ENCODE data around the gene HOXA13.

HOXA13 gene

DNA sequence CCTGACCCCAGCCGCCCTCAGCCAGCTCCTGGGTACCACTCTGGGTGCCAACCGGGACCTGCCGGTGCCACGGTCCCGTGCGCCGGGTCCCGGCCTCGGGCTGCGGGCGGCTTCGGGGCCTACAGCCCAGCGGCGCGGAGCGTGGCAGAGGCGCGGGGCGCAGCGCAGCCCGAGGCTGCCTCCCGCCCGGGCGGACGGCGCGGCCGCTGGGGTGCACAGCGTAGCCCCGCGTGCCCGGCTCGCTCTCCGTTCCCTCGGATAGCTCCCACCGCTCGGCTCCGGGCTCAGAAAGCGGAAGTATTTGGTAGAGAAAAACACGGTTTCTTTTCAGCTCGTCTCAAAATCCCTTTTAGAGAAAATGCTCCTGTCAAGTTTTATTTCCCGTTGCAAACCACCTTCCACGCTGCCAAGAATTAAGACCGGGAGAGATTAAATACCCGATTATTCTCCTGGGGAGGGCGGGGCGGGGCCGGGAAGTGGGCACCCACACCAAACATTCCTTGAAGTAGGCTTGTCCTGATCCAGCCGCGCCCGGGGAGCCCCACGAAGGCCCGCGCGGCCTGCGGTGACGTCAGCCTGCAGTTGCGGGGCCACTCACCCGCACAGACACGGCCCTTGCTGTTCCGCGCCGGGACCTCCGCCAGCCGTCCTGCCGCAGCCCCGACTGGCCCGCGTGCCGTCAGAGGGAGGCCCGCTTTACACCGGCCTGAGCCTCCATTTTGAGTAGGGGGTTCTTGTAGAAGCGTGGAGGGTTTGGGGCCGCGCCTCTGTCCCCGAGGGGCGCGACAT, 7.2 kb downstream of the HOXA13 start:
- DNase-seq (ENCODE audit: low spot score), result no peak

DNA sequence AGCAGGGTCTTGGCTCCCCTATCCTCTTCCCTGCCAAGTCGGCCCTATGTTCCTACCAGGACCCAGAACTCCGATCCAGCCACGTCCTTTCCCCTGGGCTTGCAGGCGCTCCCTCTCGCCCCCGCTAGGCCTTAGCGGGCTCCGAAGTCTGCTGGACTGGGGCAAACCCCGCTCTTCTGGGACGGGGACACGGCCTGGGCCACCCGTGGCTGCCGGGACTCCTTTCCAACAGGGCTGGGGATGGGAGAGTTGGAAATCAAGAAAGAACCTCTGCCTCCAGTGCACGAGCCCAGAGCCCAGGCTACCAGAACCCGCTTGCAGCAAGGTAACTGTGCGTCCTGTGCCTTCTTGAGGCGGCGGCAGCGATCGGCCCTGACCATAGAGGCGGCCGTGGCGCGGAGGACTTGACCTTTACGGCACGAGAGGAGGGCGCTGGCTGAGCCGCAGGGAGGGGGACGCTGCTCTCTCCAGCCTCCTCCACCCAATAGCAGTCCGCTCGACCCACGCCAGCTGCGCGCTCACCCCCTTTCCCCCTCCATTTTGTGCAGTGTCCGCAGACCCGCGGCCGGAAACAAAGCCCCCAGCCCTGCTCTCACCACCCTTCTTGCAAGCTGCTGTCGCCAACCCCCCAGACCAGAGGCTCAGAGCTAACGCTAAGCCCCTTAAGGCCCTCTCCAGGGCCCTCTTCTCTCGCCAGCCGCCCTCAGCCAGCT, 7.9 kb downstream of the HOXA13 start:
- DNase-seq (ENCODE audit: low spot score), result no peak

GRCh38 chr7:27191161-27191731, 8.6 kb downstream of the HOXA13 start:
- no peak for DNase-seq (ENCODE audit: low spot score)

GRCh38 chr7:27189997-27190748, 9.7 kb downstream of the HOXA13 start:
- DNase-seq (ENCODE audit: low spot score), result no peak

GRCh38 chr7:27189295-27189996, 10.4 kb downstream of the HOXA13 start:
- DNase-seq (ENCODE audit: low spot score), result no peak

DNA sequence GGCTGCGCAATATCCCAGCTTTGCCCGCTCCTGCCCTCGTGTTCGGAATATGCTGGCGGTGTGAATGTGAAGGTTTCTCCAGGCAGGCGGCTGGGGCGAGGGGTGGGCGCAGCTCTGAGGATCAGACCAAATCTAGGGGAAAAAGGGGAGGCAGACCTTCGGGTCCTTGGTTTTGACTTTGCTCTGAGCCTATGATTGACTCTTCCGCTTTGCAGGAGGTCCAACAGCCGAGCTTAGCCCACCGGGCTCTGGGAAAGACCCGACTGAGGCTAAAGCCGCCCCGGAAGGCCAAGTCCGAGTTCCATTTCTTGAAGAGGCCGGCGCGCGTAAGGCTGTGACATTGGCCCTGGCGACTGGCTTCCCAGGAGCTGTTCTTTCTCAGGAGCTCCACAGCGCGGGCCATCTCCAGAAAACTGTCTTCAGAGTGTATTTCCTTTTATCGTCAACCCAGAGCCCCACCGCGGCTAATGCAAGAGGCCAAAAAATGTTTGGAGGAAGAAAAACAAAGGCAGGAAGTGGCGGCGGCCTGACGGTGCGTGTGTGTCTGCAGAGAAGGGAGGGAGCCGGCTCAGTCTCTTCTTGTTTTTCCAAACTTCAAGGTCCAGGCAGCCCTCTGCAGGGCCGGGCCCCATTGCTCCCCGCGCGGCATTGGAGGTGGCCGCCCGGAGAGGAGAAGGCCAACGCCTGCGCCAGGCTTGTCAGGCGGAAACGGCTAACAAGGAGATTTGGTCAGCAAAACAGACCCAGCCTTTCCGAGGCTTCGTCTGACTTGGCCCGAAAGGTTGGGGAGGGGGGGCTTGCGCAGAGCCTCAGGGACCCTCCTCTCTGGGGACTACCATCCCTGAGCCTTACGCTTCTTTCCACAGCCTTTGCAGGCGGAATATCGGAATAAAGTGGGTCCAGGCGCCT, 11.3 kb downstream of the HOXA13 start:
- no peak for DNase-seq (ENCODE audit: low spot score)

DNA sequence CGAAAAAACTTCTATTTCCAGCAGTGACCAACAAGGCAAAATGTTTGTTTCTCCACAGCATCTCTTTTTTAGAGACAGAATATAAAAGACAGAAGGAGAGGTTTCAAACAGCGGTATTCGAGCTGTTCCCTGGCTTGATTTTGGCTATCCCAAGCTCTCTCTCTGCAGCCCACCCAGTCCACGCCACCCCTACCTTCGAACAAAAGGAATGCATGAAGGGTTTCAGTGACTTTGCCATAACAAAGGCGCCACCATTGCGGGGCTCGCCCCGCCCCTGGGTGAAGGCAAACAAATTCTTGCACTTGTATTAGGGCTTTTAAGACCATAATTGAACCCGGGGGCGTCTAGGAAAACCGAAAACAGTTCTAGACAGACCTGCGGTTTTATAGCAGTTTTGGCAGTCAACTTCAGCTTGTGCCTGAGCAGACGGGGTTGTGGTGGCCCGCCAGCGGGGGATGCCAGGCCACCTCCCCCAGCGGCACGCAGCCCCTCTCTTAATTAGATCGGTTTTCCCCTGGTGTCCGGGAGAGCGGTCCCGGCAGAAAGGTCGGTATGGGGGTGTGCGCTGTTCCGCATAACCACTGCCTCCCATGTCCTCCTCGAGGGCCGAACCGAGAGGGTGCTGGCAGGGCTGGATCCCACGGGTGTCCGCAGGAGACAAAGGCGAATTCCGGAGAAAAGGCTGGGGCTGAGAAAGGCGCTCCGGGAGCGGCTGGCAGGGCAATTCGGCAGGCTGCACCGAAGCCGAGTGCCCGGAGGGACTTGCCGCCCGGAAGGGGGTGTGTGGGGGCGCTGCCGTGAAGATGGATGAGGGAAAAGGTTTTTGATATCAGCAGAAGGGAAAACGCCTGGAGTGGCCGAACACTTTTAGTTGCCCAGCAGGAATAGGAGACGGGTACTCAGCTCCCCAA, 12.2 kb downstream of the HOXA13 start:
- no peak for DNase-seq (ENCODE audit: low spot score)

DNA sequence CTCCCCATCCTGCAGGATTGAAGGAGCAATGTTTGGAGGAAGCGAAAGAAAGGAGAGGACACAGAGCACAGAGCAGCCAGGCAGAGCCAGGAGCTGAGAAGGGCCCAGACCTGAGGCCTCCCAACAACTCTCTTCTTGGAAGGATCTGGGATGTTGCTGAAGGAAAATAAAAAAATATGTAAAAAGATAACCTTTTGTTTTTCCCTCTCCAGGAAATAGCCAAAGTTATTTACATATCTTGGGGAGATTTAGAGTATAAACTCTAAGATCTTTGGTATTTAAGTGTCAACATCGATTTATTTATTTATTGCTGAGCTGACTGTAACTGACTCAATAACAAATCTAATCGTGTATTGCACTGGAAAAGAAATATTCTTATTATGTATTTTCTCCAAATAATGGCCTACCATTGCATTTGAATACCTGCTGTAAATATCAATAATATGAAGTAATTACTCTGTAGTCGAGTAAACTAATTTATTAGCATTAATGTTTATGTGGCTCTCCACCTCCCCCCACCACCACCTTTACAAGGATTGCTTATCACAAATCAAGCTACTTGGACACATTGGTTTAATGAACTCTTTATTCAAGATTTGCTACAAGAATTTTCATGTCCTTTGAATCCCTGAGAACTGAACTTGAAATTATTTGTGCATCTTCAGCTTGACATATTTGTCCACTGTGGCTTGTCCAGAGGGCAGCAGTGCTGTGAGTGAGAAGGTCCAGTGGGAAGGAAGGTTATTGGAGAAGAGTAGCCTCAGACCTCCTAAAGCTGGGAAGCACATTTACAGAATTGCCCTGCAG, 13.0 kb downstream of the HOXA13 start:
- DNase-seq (ENCODE audit: low spot score), result no peak

GRCh38 chr7:27185854-27186667, 13.8 kb downstream of the HOXA13 start:
- DNase-seq (ENCODE audit: low spot score), result no peak

- DNase-seq (ENCODE audit: low spot score), result no peak
Observed at GRCh38 chr7:27185013-27185853, 14.7 kb downstream of the HOXA13 start, which contains the start of gene HOXA11. HOXA11 (minus strand) TSS chr7:27185232; CDS start chr7:27185144, 88 bp downstream.

DNA sequence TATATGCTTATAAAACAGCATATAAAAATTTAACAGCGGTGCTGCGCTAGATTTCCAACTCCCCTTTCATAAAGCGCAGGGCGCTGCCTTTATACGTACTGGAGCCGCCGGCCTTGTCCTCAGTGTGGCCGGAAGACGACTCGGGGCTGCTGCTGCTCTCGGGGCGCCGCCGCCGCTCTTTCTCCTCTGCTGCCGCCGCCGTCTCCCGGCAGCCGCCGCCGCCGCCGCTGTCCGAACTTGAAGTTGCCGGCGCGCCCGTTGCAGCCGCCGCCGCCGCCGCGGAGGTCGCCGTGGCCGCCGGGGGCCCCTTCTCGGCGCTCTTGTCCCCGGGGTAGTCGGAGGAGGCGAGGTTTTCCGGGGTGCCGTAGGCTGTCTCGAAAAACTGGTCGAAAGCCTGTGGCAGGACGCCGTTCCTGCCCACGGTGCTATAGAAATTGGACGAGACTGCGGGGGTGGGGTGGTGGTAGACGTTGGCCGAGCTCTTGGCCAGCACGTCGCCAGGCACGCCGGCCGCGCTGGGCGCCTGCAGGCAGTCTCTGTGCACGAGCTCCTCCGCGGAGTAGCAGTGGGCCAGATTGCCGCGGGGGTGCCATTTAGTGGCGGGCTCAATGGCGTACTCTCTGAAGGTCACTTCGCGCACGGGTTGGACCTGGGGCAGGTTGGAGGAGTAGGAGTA, 15.4 kb downstream of the HOXA13 start:
- DNase-seq (ENCODE audit: low spot score), result no peak

- no peak for DNase-seq (ENCODE audit: low spot score)
Observed at GRCh38 chr7:27183682-27184336, 16.1 kb downstream of the HOXA13 start.

- DNase-seq (ENCODE audit: low spot score), result no peak
Observed at GRCh38 chr7:27182861-27183681, 16.8 kb downstream of the HOXA13 start.

- DNase-seq (ENCODE audit: low spot score), result no peak
Observed at GRCh38 chr7:27182285-27182841, 17.5 kb downstream of the HOXA13 start.

Measured in CD4-positive, alpha-beta T cell treated with Interleukin-15 for 4 hours (primary cell).